GM04503 (cell line): ENCODE data around the gene RGL4.
A peak's percentile ranks its signal among the peaks of the same experiment; 100 is the strongest.
"Not testable (repeated sequence)": the region's sequence is repeated elsewhere in the genome, so short reads cannot be mapped to it uniquely, and the experiment has no call there.

ENCODE experiments used
- DNase-seq: peaks from one replicate; pipeline ENCODE4 v3.0.0-alpha.2; 2012; ENCODE audit warnings: low read depth

RGL4 gene

GRCh38 chr22:23698673-23699235, 7.9 kb downstream of the RGL4 start:
- DNase-seq, result no peak

GRCh38 chr22:23700706-23701105, 9.9 kb downstream of the RGL4 start:
- DNase-seq, result no peak

GRCh38 chr22:23704062-23704461, 13.2 kb downstream of the RGL4 start:
- DNase-seq, result no peak

GRCh38 chr22:23704829-23705228, 14.0 kb downstream of the RGL4 start:
- no peak for DNase-seq

- no peak for DNase-seq
These were observed 14.5 kb downstream of the RGL4 start for GRCh38 chr22:23705358-23705757.

- DNase-seq, result no peak
These were observed 17.5 kb downstream of the RGL4 start for GRCh38 chr22:23708270-23708669.

- DNase-seq, result peak; percentile 51
These were observed 18.3 kb downstream of the RGL4 start for GRCh38 chr22:23709107-23709506.

- no peak for DNase-seq
These were observed 21.4 kb downstream of the RGL4 start for GRCh38 chr22:23712256-23712655.

GRCh38 chr22:23713696-23714595, 23.1 kb downstream of the RGL4 start:
- DNase-seq, result no peak

GRCh38 chr22:23714596-23715578, 24.1 kb downstream of the RGL4 start:
- DNase-seq, result no peak

- DNase-seq, result no peak
These were observed 25.1 kb downstream of the RGL4 start for GRCh38 chr22:23715806-23716375.

- peak; percentile 31 for DNase-seq
These were observed 26.3 kb downstream of the RGL4 start for GRCh38 chr22:23716811-23717801.

GRCh38 chr22:23718371-23719165, 27.8 kb downstream of the RGL4 start:
- no peak for DNase-seq

GRCh38 chr22:23720855-23721254, 30.0 kb downstream of the RGL4 start:
- no peak for DNase-seq

- no peak for DNase-seq
These were observed 31.3 kb downstream of the RGL4 start for GRCh38 chr22:23722160-23722559.

- DNase-seq, result no peak
These were observed 31.9 kb downstream of the RGL4 start for GRCh38 chr22:23722724-23723123.

GRCh38 chr22:23728108-23728507, 37.3 kb downstream of the RGL4 start:
- DNase-seq, result not testable (repeated sequence)

- DNase-seq, result no peak
These were observed 46.9 kb downstream of the RGL4 start for GRCh38 chr22:23737696-23738095.

- DNase-seq, result no peak
These were observed 51.9 kb downstream of the RGL4 start for GRCh38 chr22:23742505-23743264.
